ENCODE data around the gene POLR3F.
A peak's percentile ranks its signal among the peaks of the same experiment; 100 is the strongest.
"Not testable (repeated sequence)": the region's sequence is repeated elsewhere in the genome, so short reads cannot be mapped to it uniquely, and the experiment has no call there.

Gene POLR3F

DNA sequence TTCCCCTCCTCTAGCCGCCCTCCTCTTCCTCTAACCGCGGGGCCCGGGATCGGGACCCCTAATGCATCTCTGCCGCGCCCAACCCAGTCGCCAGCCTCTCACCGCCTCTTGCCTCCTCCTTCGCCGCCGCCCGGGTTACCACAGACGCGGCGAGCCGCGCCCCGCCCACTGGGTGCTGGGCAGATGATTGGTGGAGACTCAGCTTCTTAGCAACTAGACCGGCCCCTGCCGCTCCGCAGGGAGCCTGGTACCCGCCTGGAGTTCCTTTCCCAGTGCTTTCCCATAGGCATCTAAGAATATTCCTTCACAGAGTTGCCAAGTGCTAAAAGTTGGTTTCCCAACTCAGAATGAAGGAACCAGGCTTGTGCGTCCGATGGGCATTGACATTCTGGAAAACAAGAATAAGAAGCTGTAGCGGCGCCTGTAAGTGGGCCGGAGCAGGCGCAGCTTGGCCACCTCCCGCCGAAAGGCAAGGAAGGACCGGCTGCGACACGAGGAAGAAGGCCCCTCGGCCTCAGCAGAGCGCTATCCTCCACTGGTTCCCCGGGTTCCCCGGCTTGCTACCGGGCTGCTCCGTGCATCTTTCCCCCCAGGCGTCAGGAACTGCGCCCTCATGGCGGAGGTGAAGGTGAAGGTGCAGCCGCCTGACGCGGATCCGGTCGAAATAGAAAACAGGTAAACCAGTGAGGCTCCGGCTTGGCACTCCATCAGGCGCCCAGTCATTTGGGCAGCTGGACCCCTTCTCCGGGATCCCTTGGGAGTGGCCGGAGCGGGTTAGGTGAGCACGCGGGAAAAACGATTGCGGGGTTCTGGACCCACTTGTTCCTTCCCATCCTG, at the start of gene POLR3F, which contains the start of gene DZANK1:
POLR3F (plus strand) TSS at position 497 of the 837 bp plus-strand sequence; CDS start at position 614, 117 bp downstream.
DZANK1 (minus strand) TSS at position 137 of the 837 bp plus-strand sequence. CDS start 1,672 bp downstream, outside the sequence.
- peak; percentile 96 for DNase-seq

- no peak for DNase-seq
Observed at GRCh38 chr20:18421608-18422007, 45.6 kb upstream of the POLR3F start.

DNA sequence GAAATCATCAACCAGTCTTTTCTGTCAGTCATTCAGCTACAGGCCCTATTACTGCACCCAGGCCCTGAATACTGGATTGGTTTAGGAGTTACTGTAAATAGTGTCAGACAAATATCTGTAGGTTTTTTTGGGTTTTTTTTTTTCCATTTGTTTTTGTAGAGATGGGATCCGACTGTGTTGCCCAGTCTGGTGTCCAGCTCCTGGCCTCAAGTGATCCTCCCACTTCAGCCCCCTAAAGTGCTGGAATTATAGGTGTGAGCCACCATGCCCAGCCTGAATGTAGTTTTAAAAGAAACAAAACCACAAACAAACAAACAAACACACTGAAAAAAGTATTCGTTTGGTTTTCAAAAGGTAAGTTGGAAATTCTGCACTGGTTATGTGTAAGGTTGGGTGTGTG, 40.0 kb upstream of the POLR3F start:
- DNase-seq = no peak

GRCh38 chr20:18428490-18429173, 38.6 kb upstream of the POLR3F start:
- DNase-seq = no peak

GRCh38 chr20:18430172-18430826, 36.9 kb upstream of the POLR3F start:
- no peak for DNase-seq

DNA sequence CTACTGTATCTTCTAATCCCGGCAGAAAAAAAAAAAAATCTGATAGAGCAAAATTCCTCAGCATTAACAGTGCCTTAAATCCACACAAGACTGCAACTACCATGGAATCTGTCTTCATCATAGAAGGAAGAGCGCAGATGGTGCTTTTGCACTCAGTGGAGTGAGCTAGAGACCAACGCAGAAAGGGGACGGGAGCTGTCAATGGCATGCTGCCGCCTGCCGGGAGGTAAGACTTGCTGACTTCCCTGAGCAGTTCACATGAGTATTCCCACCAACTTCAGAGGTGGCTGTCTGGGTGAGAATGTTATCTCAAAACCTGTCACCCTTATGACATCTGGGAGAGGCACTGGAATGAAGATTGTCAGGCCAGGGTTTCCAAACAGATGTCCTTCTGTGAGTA, 36.0 kb upstream of the POLR3F start:
- no peak for DNase-seq

DNA sequence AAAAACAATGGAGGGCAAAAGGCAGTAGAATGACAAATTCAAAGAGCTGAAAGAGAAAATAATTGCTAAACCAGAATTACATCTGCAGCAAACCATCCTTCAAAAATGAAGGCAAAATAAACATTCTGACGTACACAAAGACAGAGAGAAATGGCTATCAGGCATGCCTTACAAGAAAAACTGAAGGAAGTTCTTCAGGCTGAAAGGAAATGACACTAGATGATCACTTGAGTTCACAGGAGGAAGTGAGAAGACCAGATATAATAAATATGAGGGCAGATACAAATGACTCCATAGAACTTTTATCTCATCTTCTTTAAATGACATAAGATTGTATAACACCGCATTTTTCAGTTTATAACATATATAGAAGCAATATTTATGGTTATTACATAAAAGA, 30.3 kb upstream of the POLR3F start:
- DNase-seq = no peak

DNA sequence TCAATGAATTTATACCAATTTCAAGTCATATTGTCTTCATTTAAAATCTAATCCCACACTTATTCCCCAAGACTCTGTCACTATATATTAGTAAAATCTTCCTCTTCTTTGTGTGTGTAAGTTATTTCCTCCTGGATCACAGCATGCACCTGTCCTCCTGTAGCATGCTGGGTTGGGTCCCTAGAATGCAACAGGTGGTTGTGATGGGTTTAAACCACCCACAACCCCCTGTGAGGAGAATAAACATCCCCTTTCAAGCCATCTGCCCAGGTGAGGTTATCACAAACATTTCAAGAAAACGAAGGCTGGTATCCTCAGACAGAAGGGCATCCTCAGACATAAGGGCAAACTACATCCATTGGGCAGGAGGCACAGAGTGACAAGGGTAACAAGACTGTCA, 26.8 kb upstream of the POLR3F start:
- DNase-seq = no peak

- no peak for DNase-seq
Observed at GRCh38 chr20:18443886-18444285, 23.3 kb upstream of the POLR3F start.

- DNase-seq = no peak
Observed at GRCh38 chr20:18456600-18456999, 10.6 kb upstream of the POLR3F start.

DNA sequence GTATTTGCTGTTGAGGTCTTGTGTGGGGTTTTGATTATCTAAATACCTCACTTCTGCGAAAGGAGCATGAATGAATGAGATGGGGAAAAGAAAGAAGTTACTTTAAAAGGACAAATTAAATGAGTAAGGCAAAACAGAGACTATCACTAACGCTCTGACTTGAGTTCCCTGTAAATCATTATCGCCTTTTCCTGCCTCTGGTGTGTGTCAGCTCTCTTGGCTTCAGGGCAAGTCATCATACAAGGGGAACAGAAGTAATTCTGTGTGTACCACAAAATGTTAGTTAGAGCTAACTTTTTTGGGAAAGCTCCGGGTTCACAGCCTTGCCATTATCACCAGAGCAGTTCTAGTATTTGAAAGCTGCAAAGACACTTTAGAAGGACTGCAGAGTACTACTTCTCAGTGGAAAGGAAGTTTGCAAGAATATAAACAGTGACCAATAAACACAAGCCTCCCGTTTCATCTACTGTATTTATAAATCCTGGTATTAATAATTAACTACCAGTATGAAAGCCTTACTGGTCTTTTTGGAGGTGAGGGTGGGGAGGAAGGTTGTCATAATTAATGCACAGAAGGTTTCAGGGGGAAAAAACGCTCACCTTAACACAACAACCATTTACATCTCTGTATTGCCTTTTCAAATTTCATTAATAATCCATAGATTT, 1.5 kb upstream of the POLR3F start:
- no peak for DNase-seq

- DNase-seq = no peak
Observed at GRCh38 chr20:18466574-18466893, 656 bp upstream of the POLR3F start.

DNA sequence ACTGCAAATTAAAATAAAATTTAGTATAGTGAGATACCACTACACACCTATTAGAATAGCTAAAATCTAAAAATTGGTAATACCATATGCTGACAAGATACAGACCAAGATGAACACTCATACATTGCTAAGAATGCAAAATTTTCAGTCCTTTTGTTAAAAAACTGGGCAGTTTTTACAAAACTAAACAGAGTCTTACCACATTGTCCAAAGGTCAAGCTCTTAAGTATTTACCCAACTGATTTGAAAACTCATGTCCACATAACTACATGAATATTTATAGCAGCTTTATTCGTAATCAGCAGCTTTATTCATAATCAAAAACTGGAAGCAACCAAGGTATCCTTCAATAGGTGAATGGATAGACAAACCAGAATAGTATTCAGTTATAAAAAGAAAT, 10.0 kb downstream of the POLR3F start:
- no peak for DNase-seq

DNA sequence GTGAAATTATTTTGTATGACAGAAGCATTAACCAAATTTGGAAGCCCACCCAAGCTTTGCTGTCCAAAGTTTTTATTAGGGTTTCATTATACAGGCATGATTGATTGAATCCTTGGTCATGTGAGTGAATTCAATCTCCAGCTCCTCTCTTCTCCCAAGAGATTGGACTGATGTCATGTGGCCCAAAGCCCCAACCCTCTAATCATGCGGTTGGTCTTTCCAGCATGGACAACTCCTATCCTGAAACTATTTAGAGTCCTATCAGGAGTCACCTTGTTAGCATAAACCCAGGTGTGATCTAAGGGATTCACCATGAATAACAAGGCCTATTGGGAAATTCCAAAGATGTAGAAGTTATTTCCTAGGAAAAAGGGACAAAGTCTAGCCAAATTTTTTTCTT, 10.6 kb downstream of the POLR3F start:
- no peak for DNase-seq

- no peak for DNase-seq
Observed at GRCh38 chr20:18481596-18481995, 14.4 kb downstream of the POLR3F start.

DNA sequence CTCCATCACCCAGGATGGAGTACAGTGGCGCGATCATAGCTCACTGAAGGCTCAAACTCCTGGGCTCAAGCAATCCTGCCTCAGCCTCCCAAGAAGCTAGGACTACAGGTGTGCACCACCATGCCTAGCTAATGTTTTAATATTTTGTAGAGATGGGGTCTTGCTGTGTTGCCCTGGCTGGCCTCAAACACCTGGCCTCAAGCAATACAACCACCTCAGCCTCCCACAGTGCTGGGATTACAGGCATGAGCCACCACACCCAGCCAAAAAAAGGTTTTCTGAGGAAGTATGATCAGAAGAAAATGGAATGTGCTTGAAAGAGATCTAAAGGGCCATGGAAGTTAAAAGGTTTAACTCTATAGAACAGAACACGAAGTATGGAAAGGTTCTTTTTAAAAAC, 21.1 kb downstream of the POLR3F start:
- no peak for DNase-seq

DNA sequence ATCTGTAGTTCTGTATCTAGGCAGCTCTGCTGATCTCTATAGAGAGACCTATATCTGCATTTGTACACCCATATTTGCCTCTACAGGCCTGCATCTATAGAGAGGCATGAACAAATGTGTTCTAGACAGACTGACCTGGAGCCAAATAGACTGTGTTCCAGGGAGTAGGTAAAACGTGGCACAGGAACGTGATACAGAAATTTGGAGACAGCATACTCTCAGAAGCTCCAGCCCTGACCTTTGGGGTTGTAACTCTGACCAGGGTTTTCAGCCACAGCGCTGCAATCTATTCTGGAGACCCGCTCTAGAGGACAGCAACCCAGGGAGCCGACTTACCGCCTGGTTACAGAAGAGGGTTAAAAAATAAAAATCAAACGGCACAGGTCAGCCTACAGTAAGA, 28.9 kb downstream of the POLR3F start:
- no peak for DNase-seq

DNA sequence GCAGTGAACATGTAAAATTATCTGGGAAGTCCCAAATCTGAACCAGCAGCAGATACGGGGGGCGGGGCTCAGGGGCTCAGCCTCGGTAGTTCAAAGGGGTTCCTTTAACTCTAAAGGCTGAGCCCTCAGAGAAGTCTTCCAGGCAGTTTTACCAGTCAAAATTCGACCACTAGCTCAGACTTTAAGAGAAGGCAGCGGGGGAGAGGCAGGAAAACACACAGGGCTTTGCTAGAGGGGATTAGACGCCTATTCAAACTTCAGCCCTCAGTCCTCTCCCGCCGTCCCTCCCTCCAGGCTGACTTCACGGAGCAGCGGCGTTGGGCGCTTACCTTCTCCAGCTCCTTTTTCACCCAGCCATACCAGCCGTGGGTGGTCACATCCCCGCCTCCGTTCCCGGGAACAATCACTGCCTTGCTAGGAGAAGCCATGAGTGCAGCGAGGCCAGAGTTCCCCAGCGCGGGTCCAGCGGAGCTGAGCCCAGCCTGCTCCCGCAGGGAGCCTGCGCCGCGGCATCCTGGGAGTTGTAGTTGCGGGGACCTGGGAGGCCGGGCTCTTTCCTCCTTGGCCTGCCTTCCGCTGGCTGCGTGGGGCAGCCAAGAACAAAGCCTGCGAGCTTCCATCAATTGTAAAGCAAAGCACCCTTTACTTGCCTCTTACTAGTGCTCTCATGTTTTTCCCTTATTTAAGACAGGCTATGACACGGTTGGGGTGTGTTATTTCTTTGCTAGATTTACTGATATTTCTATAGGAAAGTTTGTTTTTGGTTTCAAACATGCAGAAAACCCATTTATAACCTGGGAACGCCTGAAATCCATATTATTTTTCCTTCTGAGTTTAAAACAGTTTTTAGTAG, 29.8 kb downstream of the POLR3F start, which contains the start of gene RBBP9:
RBBP9 (minus strand) TSS at position 486 of the 853 bp plus-strand sequence; CDS start at position 428, 58 bp downstream.
- DNase-seq = peak; percentile 89

DNA sequence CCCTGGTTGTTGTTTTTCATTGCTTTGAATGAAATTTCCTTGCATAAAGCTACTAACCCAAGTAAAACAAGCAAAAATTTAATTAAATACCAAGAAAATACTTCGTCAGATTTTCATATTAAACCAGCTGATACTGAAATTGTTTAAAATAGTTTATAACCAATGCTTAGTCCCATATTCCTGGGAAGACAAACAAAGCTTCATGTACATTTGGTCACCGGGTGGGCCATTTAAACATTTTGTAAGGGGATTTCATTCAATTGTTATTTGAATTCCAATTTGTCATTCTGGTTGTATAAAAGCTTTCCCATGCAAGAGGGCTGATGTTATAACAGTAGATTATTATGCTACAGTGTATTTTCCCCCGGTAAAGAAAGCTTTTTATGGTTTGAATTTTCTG, 30.4 kb downstream of the POLR3F start:
- no peak for DNase-seq

- DNase-seq = not testable (repeated sequence)
Observed at GRCh38 chr20:18501672-18502071, 34.5 kb downstream of the POLR3F start.

DNA sequence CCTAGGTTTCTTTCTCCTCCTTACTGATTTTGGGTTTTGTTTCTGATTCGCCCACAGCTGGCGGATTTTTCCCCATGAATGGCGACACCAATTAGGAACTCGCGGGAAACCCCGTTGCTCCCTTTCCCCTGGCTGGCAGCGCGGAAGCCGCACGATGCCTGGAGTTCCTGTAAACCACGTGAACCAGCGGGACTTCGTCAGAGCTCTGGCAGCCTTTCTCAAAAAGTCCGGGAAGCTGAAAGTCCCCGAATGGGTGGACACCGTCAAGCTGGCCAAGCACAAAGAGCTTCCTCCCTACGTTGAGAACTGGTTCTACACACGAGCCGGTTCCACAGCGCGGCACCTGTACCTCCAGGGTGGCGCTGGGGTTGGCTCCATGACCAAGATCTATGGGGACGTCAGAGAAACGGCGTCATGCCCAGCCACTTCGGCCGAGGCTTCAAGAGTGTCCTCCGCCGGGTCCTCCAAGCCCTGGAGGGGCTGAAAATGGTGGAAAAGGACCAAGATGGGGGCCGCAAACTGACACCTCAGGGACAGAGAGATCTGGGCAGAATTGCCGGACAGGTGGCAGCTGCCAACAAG, 37.4 kb downstream of the POLR3F start:
- DNase-seq = no peak

- peak; percentile 38 for DNase-seq
Observed at GRCh38 chr20:18506744-18507143, 39.6 kb downstream of the POLR3F start.

Measured in activated CD4-positive, alpha-beta T cell treated with anti-CD3 and anti-CD28 coated beads, Interleukin-2, Interleukin-6, amounts not matched to agents 100 ng/mL and 50 ng/mL, durations not matched to agents 16 hours and 8 hours (primary cell).